Measurements from ENCODE around the gene MYO18B.
"Not testable (repeated sequence)": the region's sequence is repeated elsewhere in the genome, so short reads cannot be mapped to it uniquely, and the experiment has no call there.

Gene MYO18B

DNA sequence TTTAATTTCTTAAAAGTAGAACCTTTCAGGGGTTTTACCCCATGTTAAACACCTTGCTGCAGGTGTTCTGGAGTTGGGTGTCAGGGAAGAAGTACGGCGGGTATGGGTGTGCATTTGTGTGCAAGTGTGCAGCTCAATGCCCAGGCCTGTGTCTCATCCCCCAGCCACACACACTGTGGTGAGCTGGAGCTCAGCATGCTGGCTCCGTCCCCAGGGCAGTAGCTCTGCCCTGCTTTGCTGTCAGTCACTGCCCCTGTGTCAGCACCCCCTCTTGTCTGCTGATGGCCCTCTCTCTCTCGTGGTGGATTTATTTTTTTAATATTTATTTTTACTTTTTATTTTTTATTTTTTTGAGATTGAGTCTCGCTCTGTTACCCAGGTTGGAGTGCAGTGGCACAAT is 35.8 kb upstream of the MYO18B start:
- TF ChIP-seq, protein P1, sequence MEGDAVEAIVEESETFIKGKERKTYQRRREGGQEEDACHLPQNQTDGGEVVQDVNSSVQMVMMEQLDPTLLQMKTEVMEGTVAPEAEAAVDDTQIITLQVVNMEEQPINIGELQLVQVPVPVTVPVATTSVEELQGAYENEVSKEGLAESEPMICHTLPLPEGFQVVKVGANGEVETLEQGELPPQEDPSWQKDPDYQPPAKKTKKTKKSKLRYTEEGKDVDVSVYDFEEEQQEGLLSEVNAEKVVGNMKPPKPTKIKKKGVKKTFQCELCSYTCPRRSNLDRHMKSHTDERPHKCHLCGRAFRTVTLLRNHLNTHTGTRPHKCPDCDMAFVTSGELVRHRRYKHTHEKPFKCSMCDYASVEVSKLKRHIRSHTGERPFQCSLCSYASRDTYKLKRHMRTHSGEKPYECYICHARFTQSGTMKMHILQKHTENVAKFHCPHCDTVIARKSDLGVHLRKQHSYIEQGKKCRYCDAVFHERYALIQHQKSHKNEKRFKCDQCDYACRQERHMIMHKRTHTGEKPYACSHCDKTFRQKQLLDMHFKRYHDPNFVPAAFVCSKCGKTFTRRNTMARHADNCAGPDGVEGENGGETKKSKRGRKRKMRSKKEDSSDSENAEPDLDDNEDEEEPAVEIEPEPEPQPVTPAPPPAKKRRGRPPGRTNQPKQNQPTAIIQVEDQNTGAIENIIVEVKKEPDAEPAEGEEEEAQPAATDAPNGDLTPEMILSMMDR (IDR thresholded peaks at IDR 0.05), result no peak
- H3K27me3 ChIP-seq, result no peaks in the 10 kb centered on the region
- intact Hi-C loops (cut with DNase I; ENCODE audit: low total_unique reads), result loop anchor here (10.0 kb wide), 1 partner anchor 69 kb away; no protein-coding TSS in a partner anchor
- no peak overlapping the region for H3K27ac ChIP-seq
- no peaks in the 10 kb centered on the region for H3K9me3 ChIP-seq
- no peaks in the 10 kb centered on the region for H3K4me1 ChIP-seq
- H3K4me3 ChIP-seq, result no peak overlapping the region
- H3K36me3 ChIP-seq, result peaks cover 0 to 6% (median 0%) of the 10 kb centered on the region in 3 donors
- DNase-seq, result no peak

- H3K9me3 ChIP-seq, H3K36me3 ChIP-seq, H3K27ac ChIP-seq, DNase-seq, H3K4me1 ChIP-seq, H3K4me3 ChIP-seq, H3K27me3 ChIP-seq: not testable (repeated sequence)
- intact Hi-C loops (cut with DNase I; ENCODE audit: low total_unique reads), result loop anchor here (10.0 kb wide), 1 partner anchor 66 kb away; no protein-coding TSS in a partner anchor
Observed at GRCh38 chr22:25708430-25708829, 33.6 kb upstream of the MYO18B start.

DNA sequence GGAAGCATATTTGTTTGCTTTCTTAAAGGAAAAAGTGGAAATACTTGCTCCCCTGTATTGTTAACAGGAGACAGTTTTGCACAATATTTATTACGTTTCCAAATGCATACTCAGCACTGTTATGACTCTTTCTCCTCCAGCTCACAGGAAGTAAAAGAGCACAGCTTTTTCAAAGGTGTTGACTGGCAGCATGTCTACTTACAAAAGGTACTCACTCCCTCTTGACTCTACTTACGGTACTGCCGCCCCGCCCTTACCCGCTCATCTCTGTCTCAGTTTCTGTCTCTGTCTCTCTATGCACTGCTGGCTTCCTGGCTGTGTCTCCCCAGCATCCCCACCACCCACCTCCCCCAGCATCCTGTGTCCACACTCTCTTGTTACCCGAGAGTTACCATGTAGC is 32.2 kb upstream of the MYO18B start:
- TF ChIP-seq, protein P1 (IDR thresholded peaks at IDR 0.05), result no peak
- H3K4me1 ChIP-seq, result no peaks in the 10 kb centered on the region
- DNase-seq, result no peak
- H3K9me3 ChIP-seq, result no peaks in the 10 kb centered on the region
- no peaks in the 10 kb centered on the region for H3K27me3 ChIP-seq
- peaks cover 0 to 6% (median 0%) of the 10 kb centered on the region in 3 donors for H3K36me3 ChIP-seq
- no peak overlapping the region for H3K27ac ChIP-seq
- no peak overlapping the region for H3K4me3 ChIP-seq
- intact Hi-C loops (cut with DNase I; ENCODE audit: low total_unique reads), result loop anchor here (10.0 kb wide), 1 partner anchor 65 kb away; no protein-coding TSS in a partner anchor

- no peak overlapping the region for H3K4me3 ChIP-seq
- no peak overlapping the region for H3K27ac ChIP-seq
- intact Hi-C loops (cut with DNase I; ENCODE audit: low total_unique reads), result no loop called here
- no peaks in the 10 kb centered on the region for H3K4me1 ChIP-seq
- H3K9me3 ChIP-seq, result no peaks in the 10 kb centered on the region
- TF ChIP-seq, protein P1 (IDR thresholded peaks at IDR 0.05), result no peak
- peaks cover 0 to 6% (median 0%) of the 10 kb centered on the region in 3 donors for H3K36me3 ChIP-seq
- DNase-seq, result no peak
- H3K27me3 ChIP-seq, result no peaks in the 10 kb centered on the region
Observed at GRCh38 chr22:25710501-25710900, 31.5 kb upstream of the MYO18B start.

GRCh38 chr22:25711491-25711890 is 30.5 kb upstream of the MYO18B start:
- peaks cover 0 to 6% (median 0%) of the 10 kb centered on the region in 3 donors for H3K36me3 ChIP-seq
- H3K9me3 ChIP-seq, result no peaks in the 10 kb centered on the region
- H3K27ac ChIP-seq, result no peak overlapping the region
- intact Hi-C loops (cut with DNase I; ENCODE audit: low total_unique reads), result no loop called here
- no peak for DNase-seq
- TF ChIP-seq, protein P1 (IDR thresholded peaks at IDR 0.05), result no peak
- no peak overlapping the region for H3K4me3 ChIP-seq
- H3K27me3 ChIP-seq, result no peaks in the 10 kb centered on the region
- no peaks in the 10 kb centered on the region for H3K4me1 ChIP-seq

DNA sequence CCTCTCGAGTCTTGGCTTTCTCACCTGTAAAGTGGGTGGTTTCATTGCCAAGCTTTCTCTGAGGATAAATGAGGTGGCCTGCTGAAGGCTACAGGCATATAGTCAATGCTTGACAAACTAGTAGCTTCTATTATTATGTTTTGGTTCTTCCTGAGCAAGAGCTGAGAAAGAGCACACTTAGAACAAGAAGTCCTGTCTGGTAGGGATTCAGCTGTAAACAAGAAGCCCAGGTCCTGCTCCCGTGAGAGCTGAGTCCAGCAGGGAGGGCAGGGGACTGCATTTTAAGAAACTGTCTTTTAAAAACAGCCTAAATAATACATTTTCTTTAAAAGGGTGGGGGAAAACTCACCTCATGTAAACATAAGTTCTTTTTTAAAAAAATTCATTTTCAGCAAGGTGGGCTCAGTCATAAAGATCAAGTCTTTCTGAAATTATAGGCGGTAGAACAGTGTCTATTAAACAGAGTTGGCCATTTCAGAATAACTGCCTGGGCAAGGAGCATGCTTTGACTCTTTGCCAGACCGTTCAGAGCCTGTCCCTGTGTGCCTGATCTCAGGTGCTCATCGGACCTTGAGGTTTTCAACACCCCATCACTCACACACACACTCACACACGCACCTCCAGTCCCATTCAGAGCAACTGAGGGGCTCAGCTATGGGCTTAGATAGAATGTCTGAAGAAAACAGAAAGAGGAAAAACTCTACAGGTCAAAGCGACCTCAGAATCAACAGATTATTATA is 29.2 kb upstream of the MYO18B start:
- intact Hi-C loops (cut with DNase I; ENCODE audit: low total_unique reads), result no loop called here
- Histone ChIP-seq H3K9me3 (no peaks in the 10 kb centered on the region), H3K27me3 (no peaks in the 10 kb centered on the region), H3K4me3 (no peak overlapping the region), H3K4me1 (peaks cover 0 to 3% (median under 1%) of the 10 kb centered on the region in 4 donors), H3K36me3 (no peaks in the 10 kb centered on the region), H3K27ac (no peak overlapping the region)
- DNase-seq, result no peak
- TF ChIP-seq, protein P1 (IDR thresholded peaks at IDR 0.05), result no peak

Data from tibial artery (tissue), 4 donors.